ENCODE results near the gene PPP1R2C.

Gene PPP1R2C

DNA sequence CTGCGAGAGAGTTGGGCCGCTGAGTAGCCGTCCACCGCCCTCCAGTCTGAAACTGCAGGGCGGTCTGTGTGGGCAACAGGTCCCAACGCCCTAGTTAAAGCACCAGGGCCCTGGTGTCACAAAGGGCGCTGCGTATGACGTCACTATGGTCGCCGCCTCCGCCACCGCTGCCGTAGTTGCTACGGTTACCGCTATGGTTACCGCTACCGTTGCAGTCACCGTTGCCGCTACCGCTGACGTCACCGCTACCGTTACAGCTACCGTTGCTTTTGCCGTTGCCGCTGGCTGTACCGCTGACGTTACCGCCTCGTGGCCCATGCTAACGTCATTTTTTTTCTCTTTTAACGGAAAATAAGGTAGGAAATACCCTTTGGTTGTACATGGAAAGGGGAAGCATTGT is at the start of gene PPP1R2C:
PPP1R2C (minus strand) TSS at position 68 of the 400 bp plus-strand sequence. CDS start 84 bp downstream, outside the sequence.
- TF ChIP-seq EZH2phosphoT487 (IDR thresholded peaks at IDR 0.05; ENCODE audit: low read depth): no peak
- TF ChIP-seq, protein P1, sequence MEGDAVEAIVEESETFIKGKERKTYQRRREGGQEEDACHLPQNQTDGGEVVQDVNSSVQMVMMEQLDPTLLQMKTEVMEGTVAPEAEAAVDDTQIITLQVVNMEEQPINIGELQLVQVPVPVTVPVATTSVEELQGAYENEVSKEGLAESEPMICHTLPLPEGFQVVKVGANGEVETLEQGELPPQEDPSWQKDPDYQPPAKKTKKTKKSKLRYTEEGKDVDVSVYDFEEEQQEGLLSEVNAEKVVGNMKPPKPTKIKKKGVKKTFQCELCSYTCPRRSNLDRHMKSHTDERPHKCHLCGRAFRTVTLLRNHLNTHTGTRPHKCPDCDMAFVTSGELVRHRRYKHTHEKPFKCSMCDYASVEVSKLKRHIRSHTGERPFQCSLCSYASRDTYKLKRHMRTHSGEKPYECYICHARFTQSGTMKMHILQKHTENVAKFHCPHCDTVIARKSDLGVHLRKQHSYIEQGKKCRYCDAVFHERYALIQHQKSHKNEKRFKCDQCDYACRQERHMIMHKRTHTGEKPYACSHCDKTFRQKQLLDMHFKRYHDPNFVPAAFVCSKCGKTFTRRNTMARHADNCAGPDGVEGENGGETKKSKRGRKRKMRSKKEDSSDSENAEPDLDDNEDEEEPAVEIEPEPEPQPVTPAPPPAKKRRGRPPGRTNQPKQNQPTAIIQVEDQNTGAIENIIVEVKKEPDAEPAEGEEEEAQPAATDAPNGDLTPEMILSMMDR (IDR thresholded peaks at IDR 0.05; ENCODE audit: low read depth, low read length): no peak
- Histone ChIP-seq H3K9ac (ENCODE audit: low read length) (no peak within 1 kb of the TSS), H3K4me2 (ENCODE audit: low read length) (no peak within 1 kb of the TSS), H3K4me1 (ENCODE audit: low read length) (peaks cover 23% of the 10 kb centered on the region), H3K27me3 (ENCODE audit: low read depth, low read length) (no peaks in the 10 kb centered on the region), H3K36me3 (replicated peaks; ENCODE audit: low read depth, low read length) (no peaks in the 10 kb centered on the region), H4K20me1 (ENCODE audit: insufficient read depth, low read length) (no peaks in the 10 kb centered on the region), H3K27ac (ENCODE audit: low read length) (no peak within 1 kb of the TSS), H3K9me3 (ENCODE audit: insufficient read depth, low read length) (no peaks in the 10 kb centered on the region), H2AFZ (ENCODE audit: low read depth, low read length) (no peak within 1 kb of the TSS), H3K79me2 (ENCODE audit: low read length) (no peaks in the 10 kb centered on the region), H3K4me3 (ENCODE audit: low read length) (no peak within 1 kb of the TSS)

DNA sequence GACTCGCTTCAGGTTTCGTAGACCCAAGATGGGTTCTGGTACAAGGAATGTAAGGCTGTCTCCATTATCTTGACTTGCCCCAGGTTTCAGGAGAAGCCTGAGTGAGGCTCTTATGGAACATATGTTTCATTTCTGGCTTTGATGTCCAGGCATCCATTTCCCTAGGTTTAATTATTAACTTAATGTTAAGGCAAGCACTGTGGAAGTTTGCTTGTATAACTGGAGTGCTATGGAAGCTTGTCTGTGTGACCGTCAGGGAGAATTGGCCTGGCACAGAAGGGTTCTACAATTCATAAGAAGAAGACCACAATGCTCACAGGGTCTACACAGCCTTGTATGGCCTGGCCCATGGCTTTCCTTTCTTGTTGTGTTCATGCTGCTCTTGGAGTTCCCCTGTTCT is 47.2 kb upstream of the PPP1R2C start:
- no peaks in the 10 kb centered on the region for H4K20me1 ChIP-seq (ENCODE audit: insufficient read depth, low read length)
- H3K27me3 ChIP-seq (ENCODE audit: low read depth, low read length): no peaks in the 10 kb centered on the region
- peaks cover 3% of the 10 kb centered on the region; the same call in 1 of the 2 replicates for H3K4me1 ChIP-seq (ENCODE audit: low read length)
- H3K4me2 ChIP-seq (ENCODE audit: low read length): no peak overlapping the region
- no peak overlapping the region for H2AFZ ChIP-seq (ENCODE audit: low read depth, low read length)
- H3K36me3 ChIP-seq (replicated peaks; ENCODE audit: low read depth, low read length): no peaks in the 10 kb centered on the region
- H3K4me3 ChIP-seq (ENCODE audit: low read length): no peak overlapping the region
- TF ChIP-seq EZH2phosphoT487 (IDR thresholded peaks at IDR 0.05; ENCODE audit: low read depth): no peak
- TF ChIP-seq, protein P1 (IDR thresholded peaks at IDR 0.05; ENCODE audit: low read depth, low read length): no peak
- H3K9ac ChIP-seq (ENCODE audit: low read length): no peak overlapping the region
- H3K9me3 ChIP-seq (ENCODE audit: insufficient read depth, low read length): no peaks in the 10 kb centered on the region
- H3K27ac ChIP-seq (ENCODE audit: low read length): no peak overlapping the region
- H3K79me2 ChIP-seq (ENCODE audit: low read length): no peaks in the 10 kb centered on the region

DNA sequence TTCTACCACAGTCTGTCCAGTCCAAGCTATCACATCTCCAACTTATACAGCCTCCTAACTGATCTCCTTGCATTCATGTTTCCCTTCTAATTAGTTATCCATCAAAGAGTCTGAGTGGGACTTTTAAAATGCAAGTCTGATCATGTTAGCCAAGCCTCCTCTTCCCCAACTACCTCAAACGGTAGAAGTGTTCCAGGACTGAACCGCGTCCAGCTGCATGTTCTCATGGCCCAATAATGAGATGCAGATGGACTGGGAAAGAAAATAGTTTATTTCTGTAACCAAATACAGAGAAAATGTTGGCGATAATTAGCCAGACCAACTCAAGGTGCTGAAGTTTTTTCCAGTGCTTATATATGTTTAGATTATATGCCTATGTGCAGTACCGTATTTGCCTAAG is 46.6 kb upstream of the PPP1R2C start:
- H2AFZ ChIP-seq (ENCODE audit: low read depth, low read length): no peak overlapping the region
- H3K27ac ChIP-seq (ENCODE audit: low read length): no peak overlapping the region
- no peak overlapping the region for H3K4me2 ChIP-seq (ENCODE audit: low read length)
- H3K9ac ChIP-seq (ENCODE audit: low read length): no peak overlapping the region
- peaks cover 3% of the 10 kb centered on the region; the same call in 1 of the 2 replicates for H3K4me1 ChIP-seq (ENCODE audit: low read length)
- no peaks in the 10 kb centered on the region for H3K36me3 ChIP-seq (replicated peaks; ENCODE audit: low read depth, low read length)
- H4K20me1 ChIP-seq (ENCODE audit: insufficient read depth, low read length): no peaks in the 10 kb centered on the region
- H3K9me3 ChIP-seq (ENCODE audit: insufficient read depth, low read length): no peaks in the 10 kb centered on the region
- H3K79me2 ChIP-seq (ENCODE audit: low read length): no peaks in the 10 kb centered on the region
- no peaks in the 10 kb centered on the region for H3K27me3 ChIP-seq (ENCODE audit: low read depth, low read length)
- no peak for TF ChIP-seq EZH2phosphoT487 (IDR thresholded peaks at IDR 0.05; ENCODE audit: low read depth)
- TF ChIP-seq, protein P1 (IDR thresholded peaks at IDR 0.05; ENCODE audit: low read depth, low read length): no peak
- H3K4me3 ChIP-seq (ENCODE audit: low read length): no peak overlapping the region

DNA sequence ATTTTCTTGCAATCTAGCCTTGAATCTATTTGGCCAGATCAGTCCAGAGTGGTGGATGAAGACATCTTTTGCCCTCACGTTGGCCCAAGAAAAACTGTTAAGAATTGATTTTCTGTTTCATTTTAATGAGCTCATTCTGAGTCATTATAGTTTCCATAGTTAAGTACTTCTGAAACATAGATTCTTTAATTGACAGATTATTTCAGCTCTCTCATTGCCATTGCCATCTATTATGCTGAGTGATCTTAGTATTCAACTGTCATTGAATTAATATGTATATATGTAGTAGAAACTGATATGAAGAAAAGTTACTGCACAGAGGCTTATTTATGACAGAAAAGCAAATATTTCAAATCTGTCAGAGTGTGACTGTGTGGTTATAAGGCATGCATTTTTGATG is 45.5 kb upstream of the PPP1R2C start:
- no peaks in the 10 kb centered on the region for H3K79me2 ChIP-seq (ENCODE audit: low read length)
- no peak overlapping the region for H3K4me3 ChIP-seq (ENCODE audit: low read length)
- no peak overlapping the region for H3K9ac ChIP-seq (ENCODE audit: low read length)
- no peak for TF ChIP-seq EZH2phosphoT487 (IDR thresholded peaks at IDR 0.05; ENCODE audit: low read depth)
- TF ChIP-seq, protein P1 (IDR thresholded peaks at IDR 0.05; ENCODE audit: low read depth, low read length): no peak
- H3K36me3 ChIP-seq (replicated peaks; ENCODE audit: low read depth, low read length): no peaks in the 10 kb centered on the region
- no peak overlapping the region for H3K27ac ChIP-seq (ENCODE audit: low read length)
- H3K9me3 ChIP-seq (ENCODE audit: insufficient read depth, low read length): no peaks in the 10 kb centered on the region
- H4K20me1 ChIP-seq (ENCODE audit: insufficient read depth, low read length): no peaks in the 10 kb centered on the region
- H3K4me1 ChIP-seq (ENCODE audit: low read length): peaks cover 3% of the 10 kb centered on the region; the same call in 1 of the 2 replicates
- no peak overlapping the region for H2AFZ ChIP-seq (ENCODE audit: low read depth, low read length)
- H3K27me3 ChIP-seq (ENCODE audit: low read depth, low read length): no peaks in the 10 kb centered on the region
- H3K4me2 ChIP-seq (ENCODE audit: low read length): no peak overlapping the region
